SK-N-SH treated with all-trans-retinoic acid at 6 μM for 48 hours (cell line): Measurements from ENCODE around the gene ST3GAL6.

ENCODE experiments used
- ATAC-seq: fragments of 200-7000 bp; cut with Tn5 transposase; 3 replicates; pipeline ENCODE4 v1.9.1; 2020; ENCODE audit warnings: mild to moderate bottlenecking, moderate library complexity
- ARNTL ChIP-seq: fragments of 450-650 bp; formaldehyde crosslinking; IDR thresholded peaks from 2 replicates; pipeline ENCODE4 v1.5.0; 2020; ENCODE audit warnings: low read depth, mild to moderate bottlenecking, moderate library complexity, borderline replicate concordance
- BACH2 ChIP-seq: fragments of 250-450 bp; sonication (Bioruptor Pico); IDR thresholded peaks from 2 replicates; pipeline ENCODE4 v1.9.0; 2021; ENCODE audit warnings: mild to moderate bottlenecking, borderline replicate concordance
- CREB5 ChIP-seq: fragments of 250-450 bp; sonication (Bioruptor Pico); IDR thresholded peaks from 2 replicates; pipeline ENCODE4 v1.5.1; 2020; ENCODE audit warnings: low read depth, mild to moderate bottlenecking, moderate library complexity
- CSDC2 ChIP-seq: fragments of 250-450 bp; sonication (Bioruptor Pico); IDR thresholded peaks from 2 replicates; pipeline ENCODE4 v1.5.0; 2020; ENCODE audit warnings: mild to moderate bottlenecking, moderate library complexity
- CSRNP3 ChIP-seq: fragments of 250-450 bp; sonication (Bioruptor Pico); IDR thresholded peaks from 2 replicates; pipeline ENCODE4 v1.5.1; 2021; ENCODE audit warnings: mild to moderate bottlenecking, moderate library complexity
- ESRRG ChIP-seq: fragments of 250-450 bp; sonication (Bioruptor Pico); IDR thresholded peaks from 2 replicates; pipeline ENCODE4 v1.6.1; 2021; ENCODE audit warnings: mild to moderate bottlenecking
- GLIS3 ChIP-seq: fragments of 250-450 bp; sonication (Bioruptor Pico); IDR thresholded peaks from 2 replicates; pipeline ENCODE4 v1.5.0; 2020; ENCODE audit warnings: mild to moderate bottlenecking, moderate library complexity
- ISL1 ChIP-seq: fragments of 250-450 bp; sonication (Bioruptor Pico); IDR thresholded peaks from 2 replicates; pipeline ENCODE4 v2.1.2; 2022; ENCODE audit warnings: mild to moderate bottlenecking, moderate library complexity
- OSR1 ChIP-seq: fragments of 250-450 bp; sonication (Bioruptor Pico); IDR thresholded peaks from 2 replicates; pipeline ENCODE4 v1.8.0; 2022; ENCODE audit warnings: moderate library complexity, mild to moderate bottlenecking, inconsistent platforms
- PATZ1 ChIP-seq: fragments of 250-450 bp; sonication (Bioruptor Pico); IDR thresholded peaks from 2 replicates; pipeline ENCODE4 v1.8.0; 2020; ENCODE audit warnings: mild to moderate bottlenecking, moderate library complexity, borderline replicate concordance
- POU6F1 ChIP-seq: fragments of 250-450 bp; sonication (Bioruptor Pico); IDR thresholded peaks from 2 replicates; pipeline ENCODE4 v1.8.0; 2021; ENCODE audit warnings: low read depth, mild to moderate bottlenecking, moderate library complexity, borderline replicate concordance
- PPARA ChIP-seq: fragments of 250-450 bp; sonication (Bioruptor Pico); IDR thresholded peaks from 2 replicates; pipeline ENCODE4 v1.5.0; 2020; ENCODE audit warnings: mild to moderate bottlenecking, borderline replicate concordance
- RARB ChIP-seq: fragments of 250-450 bp; sonication (Bioruptor Pico); IDR thresholded peaks from 2 replicates; pipeline ENCODE4 v1.8.0; 2021; ENCODE audit warnings: mild to moderate bottlenecking, moderate library complexity
- TOX ChIP-seq: fragments of 250-450 bp; sonication (Bioruptor Pico); IDR thresholded peaks from 2 replicates; pipeline ENCODE4 v1.8.0; 2021; ENCODE audit warnings: mild to moderate bottlenecking, moderate library complexity, borderline replicate concordance
- TSHZ2 ChIP-seq: fragments of 250-450 bp; sonication (Bioruptor Pico); IDR thresholded peaks from 2 replicates; pipeline ENCODE4 v1.5.0; 2020; ENCODE audit warnings: mild to moderate bottlenecking, moderate library complexity
- ZC3H10 ChIP-seq: fragments of 250-450 bp; sonication (Bioruptor Pico); IDR thresholded peaks from 2 replicates; pipeline ENCODE4 v1.5.1; 2021; ENCODE audit warnings: mild to moderate bottlenecking, moderate library complexity
- ZFP3 ChIP-seq: fragments of 250-450 bp; sonication (Bioruptor Pico); IDR thresholded peaks from 2 replicates; pipeline ENCODE4 v1.5.0; 2020; ENCODE audit warnings: mild to moderate bottlenecking, moderate library complexity
- ZFP30 ChIP-seq: fragments of 450-650 bp; formaldehyde crosslinking; IDR thresholded peaks from 2 replicates; pipeline ENCODE4 v1.5.0; 2022; ENCODE audit warnings: mild to moderate bottlenecking, moderate library complexity
- ZNF70 ChIP-seq: fragments of 450-650 bp; formaldehyde crosslinking; IDR thresholded peaks from 2 replicates; pipeline ENCODE4 v1.5.0; 2020; ENCODE audit warnings: mild to moderate bottlenecking, moderate library complexity
- ZNF8 ChIP-seq: fragments of 450-650 bp; formaldehyde crosslinking; IDR thresholded peaks from 2 replicates; pipeline ENCODE4 v1.5.0; 2020; ENCODE audit warnings: mild to moderate bottlenecking, moderate library complexity

ST3GAL6 gene

GRCh38 chr3:98772022-98772421, 8.9 kb downstream of the ST3GAL6 start (continued):
- no peak for TF ChIP-seq CSRNP3
- TF ChIP-seq ZFP30 (CRISPR knock-in tag) = no peak

GRCh38 chr3:98775459-98776139, 12.5 kb downstream of the ST3GAL6 start:
- ATAC-seq = no peak

GRCh38 chr3:98776140-98776493, 13.0 kb downstream of the ST3GAL6 start:
- TF ChIP-seq ZC3H10 (CRISPR knock-in tag) (no peak), OSR1 (no peak), PATZ1 (CRISPR knock-in tag) (no peak), GLIS3 (CRISPR knock-in tag) (no peak), ARNTL (no peak), CSDC2 (CRISPR knock-in tag) (no peak), RARB (CRISPR knock-in tag) (no peak), PPARA (CRISPR knock-in tag) (no peak), ESRRG (CRISPR knock-in tag) (no peak), ZNF70 (CRISPR knock-in tag) (no peak), TOX (CRISPR knock-in tag) (no peak)
- ATAC-seq = no peak

More at GRCh38 chr3:98775459-98776139, 12.5 kb downstream of the ST3GAL6 start:
- TF ChIP-seq RARB (CRISPR knock-in tag) (no peak), ISL1 (CRISPR knock-in tag) (no peak), PPARA (CRISPR knock-in tag) (no peak), ZFP30 (CRISPR knock-in tag) (no peak)

- no peak for ATAC-seq
- TF ChIP-seq CSRNP3 = no peak
- no peak for TF ChIP-seq OSR1
- TF ChIP-seq CREB5 (CRISPR knock-in tag) = no peak
- no peak for TF ChIP-seq ISL1 (CRISPR knock-in tag)
Measured at GRCh38 chr3:98777286-98777685, 14.1 kb downstream of the ST3GAL6 start.

GRCh38 chr3:98777801-98778220, 14.7 kb downstream of the ST3GAL6 start:
- TF ChIP-seq OSR1 = no peak
- TF ChIP-seq ZFP30 (CRISPR knock-in tag) = no peak
- no peak for TF ChIP-seq ZFP3 (CRISPR knock-in tag)
- TF ChIP-seq BACH2 (CRISPR knock-in tag) = no peak
- ATAC-seq = peak; percentile 65

- no peak; the same call in 2 of the 3 replicates for ATAC-seq
- TF ChIP-seq TSHZ2 (CRISPR knock-in tag) (no peak), OSR1 (no peak), ISL1 (CRISPR knock-in tag) (no peak), RARB (CRISPR knock-in tag) (no peak), BACH2 (CRISPR knock-in tag) (no peak), CREB5 (CRISPR knock-in tag) (no peak), ARNTL (no peak), POU6F1 (no peak), CSDC2 (CRISPR knock-in tag) (no peak), ZNF8 (CRISPR knock-in tag) (no peak), ZFP3 (CRISPR knock-in tag) (no peak)
Measured at GRCh38 chr3:98778383-98778782, 15.2 kb downstream of the ST3GAL6 start.
